Ovary (tissue), 9 donors: Measurements from ENCODE around the gene IQSEC3. TPM values are rescaled to one million over a fixed set of nuclear protein-coding genes. Genes with fewer than 3 reads are reported as not detected.
"Not testable (repeated sequence)": the region's sequence is repeated elsewhere in the genome, so short reads cannot be mapped to it uniquely, and the experiment has no call there.

Source experiments
- DNase-seq, 5 donors: peaks; one replicate each; pipeline ENCODE4 v3.0.0-alpha.2; 2019 to 2020
- H3K27ac ChIP-seq, 2 donors: fragments of 200-600 bp; one replicate each; pipeline versions ENCODE4 v1.5.1 to v1.8.0; 2019 to 2022
- H3K27me3 ChIP-seq: fragments of 200-600 bp; one replicate; pipeline ENCODE4 v1.8.0; 2022
- H3K36me3 ChIP-seq: fragments of 200-600 bp; sonication (generic); one replicate; pipeline ENCODE4 v1.5.1; 2019
- H3K4me1 ChIP-seq: one replicate; pipeline ENCODE4 v1.8.1; 2013; ENCODE audit warnings: mild to moderate bottlenecking, moderate library complexity; ENCODE audit not compliant: insufficient read depth
- H3K4me3 ChIP-seq: fragments of 200-600 bp; sonication (generic); one replicate; pipeline ENCODE4 v1.5.1; 2017
- H3K9me3 ChIP-seq, 2 donors: fragments of 200-600 bp in 1 of 2; sonication (generic) in 1 of 2; one replicate each; pipeline versions ENCODE4 v1.5.1 to v1.8.1; 2013 to 2019; ENCODE audit warnings: mild to moderate bottlenecking in 1 of 2, moderate library complexity in 1 of 2
- WGBS, 3 donors: extraction: QIAGEN DNeasy Blood & Tissue Kit in 1 of 3; methylation state at CpG; one replicate each; pipeline versions ENCODE4 v1.1.5 to v1.1.7; 2013 to 2017; 5-methylcytosine and 5-hydroxymethylcytosine counted together
- intact Hi-C, 4 donors: fragments of 100-400 bp; cut with DNase I; formaldehyde crosslinking; loops; one replicate each; pipeline versions ENCODE4 v1.11.0 to v1.15.1; 2022 to 2023
- polyA plus RNA-seq, 2 donors: library from polyadenylated mRNA; stranded (reverse); fragments of 200-250 nt in 1 of 2; fragments of 350-450 nt in 1 of 2; fragmentation: Illumina TruSeq in 1 of 2; extraction: RNeasy Lipid Tissue Mini Kit (QIAGEN cat#74804) in 1 of 2; gene quantifications; one replicate each; pipeline ENCODE4 v1.2.3, GENCODE V29; 2013 to 2014
- total RNA-seq, 7 donors: library from RNA; depleted of rRNA in 2 of 7; stranded (reverse); fragments of >200 nt in 2 of 7; fragmentation: NEBNext Ultra II Directional in 3 of 7; extraction: Animal tissue kit (Norgen Biotek cat#: 25700) in 3 of 7; gene quantifications; one replicate each; pipeline versions ENCODE4 v1.1.0 to v1.2.4, GENCODE V29; 2016 to 2023
- donor health status: DM: no; HTN: no; CAD: no; lungs with moderate emphysema.
- donor health status: DM: no; HTN: no; CAD: no.
- donor health status: Bipolar disorder and iron deficiency.
- donor health status: DM: yes; HTN: yes; CAD: no.
- donor health status: DM: no; HTN: no; CAD: no.
- donor health status: DM: yes; HTN: yes; CAD: no.

Gene IQSEC3
- total and polyA plus RNA-seq, 9 donors = 0.88 to 10.0 (median 3.0) TPM

- H3K9me3 ChIP-seq, intact Hi-C loops, H3K4me3 ChIP-seq, H3K27me3 ChIP-seq, H3K36me3 ChIP-seq, H3K4me1 ChIP-seq, H3K27ac ChIP-seq, DNase-seq: not testable (repeated sequence)
- 69 to 74% (median 69%) methylated on average over 6 of the region's 6 CpGs for WGBS, 3 donors
Observed at GRCh38 chr12:69677-70076, 3.1 kb downstream of the IQSEC3 start.

GRCh38 chr12:70541-70940, 4.0 kb downstream of the IQSEC3 start:
- intact Hi-C loops, H3K9me3 ChIP-seq, H3K4me1 ChIP-seq, H3K4me3 ChIP-seq, DNase-seq, H3K36me3 ChIP-seq, H3K27ac ChIP-seq, H3K27me3 ChIP-seq: not testable (repeated sequence)
- WGBS, 3 donors = 68 to 75% (median 72%) methylated on average over 2 of the region's 2 CpGs

GRCh38 chr12:72018-72417, 5.5 kb downstream of the IQSEC3 start:
- H3K36me3 ChIP-seq, H3K27ac ChIP-seq, H3K9me3 ChIP-seq, intact Hi-C loops, H3K4me3 ChIP-seq, H3K4me1 ChIP-seq, DNase-seq, H3K27me3 ChIP-seq: not testable (repeated sequence)
- 57 to 77% (median 74%) methylated on average over 4 of the region's 4 CpGs for WGBS, 3 donors

DNA sequence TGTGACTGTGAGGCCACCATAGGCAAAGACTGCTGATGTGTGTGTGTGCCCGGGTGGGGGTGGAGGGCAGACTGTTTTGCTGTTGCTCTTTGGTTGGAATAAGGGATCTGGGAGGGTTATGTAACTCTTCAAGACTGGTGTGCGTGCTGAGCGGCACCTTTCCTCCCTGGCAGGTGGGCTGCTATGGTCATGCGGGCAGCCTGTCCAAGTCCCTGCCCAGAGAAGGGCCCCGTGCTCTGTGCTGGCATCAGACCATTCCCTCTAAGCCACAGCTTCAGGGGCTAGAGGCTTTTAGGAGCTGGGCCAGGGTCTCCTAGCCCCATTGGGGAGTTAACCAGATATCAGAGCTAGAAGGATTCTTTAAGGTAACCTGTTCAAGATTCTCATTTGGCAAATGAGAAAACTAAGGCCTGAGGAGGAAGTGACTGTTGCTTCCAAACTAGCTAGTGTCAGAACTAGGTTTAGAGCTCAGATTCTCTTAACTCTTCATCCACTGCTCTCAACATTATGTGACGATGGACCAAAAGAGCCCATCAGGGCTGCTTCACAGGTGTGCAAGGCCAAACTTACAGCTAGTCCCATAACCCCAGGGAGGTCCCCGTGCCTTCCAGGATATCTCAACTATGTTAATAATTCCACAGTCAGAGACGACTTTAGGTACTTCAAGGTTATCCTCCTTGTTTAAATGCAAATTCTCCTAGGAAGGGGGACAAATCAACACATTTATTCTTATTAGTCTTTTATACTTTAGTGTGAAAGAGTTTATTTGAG, 8.0 kb downstream of the IQSEC3 start:
- H3K27ac ChIP-seq, DNase-seq, H3K4me3 ChIP-seq, H3K27me3 ChIP-seq, H3K36me3 ChIP-seq, intact Hi-C loops, H3K9me3 ChIP-seq, H3K4me1 ChIP-seq: not testable (repeated sequence)
- WGBS, 3 donors = 65 to 70% (median 67%) methylated on average over 8 of the region's 8 CpGs

- H3K36me3 ChIP-seq, intact Hi-C loops, H3K9me3 ChIP-seq, H3K27ac ChIP-seq, H3K4me1 ChIP-seq, DNase-seq, H3K27me3 ChIP-seq, H3K4me3 ChIP-seq: not testable (repeated sequence)
- WGBS, 3 donors = 78 to 89% (median 84%) methylated on average over 5 of the region's 5 CpGs
Observed at GRCh38 chr12:75541-75940, 9.0 kb downstream of the IQSEC3 start.

DNA sequence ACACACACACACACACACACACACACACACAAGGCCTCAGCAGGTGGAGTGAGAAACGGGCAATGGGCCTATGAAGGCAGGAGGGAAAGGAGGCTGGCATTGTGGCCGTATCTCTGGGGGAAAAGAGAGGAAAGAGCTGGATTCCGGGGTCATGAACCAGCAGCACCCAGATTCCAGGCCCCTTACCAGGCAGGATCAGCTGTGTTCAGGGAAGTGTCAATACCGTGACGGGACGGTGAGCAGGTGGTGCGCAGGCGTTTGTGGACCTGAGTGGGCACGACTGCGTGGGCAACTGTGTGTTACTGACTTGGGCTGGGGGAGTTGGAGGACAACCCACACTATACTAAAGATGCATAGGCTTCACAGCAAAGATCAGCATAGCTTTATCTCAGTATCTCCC, 9.5 kb downstream of the IQSEC3 start:
- DNase-seq, H3K27ac ChIP-seq, H3K36me3 ChIP-seq, H3K4me1 ChIP-seq, intact Hi-C loops, H3K27me3 ChIP-seq, H3K9me3 ChIP-seq, H3K4me3 ChIP-seq: not testable (repeated sequence)
- 85 to 87% (median 87%) methylated on average over 10 of the region's 10 CpGs for WGBS, 3 donors

DNA sequence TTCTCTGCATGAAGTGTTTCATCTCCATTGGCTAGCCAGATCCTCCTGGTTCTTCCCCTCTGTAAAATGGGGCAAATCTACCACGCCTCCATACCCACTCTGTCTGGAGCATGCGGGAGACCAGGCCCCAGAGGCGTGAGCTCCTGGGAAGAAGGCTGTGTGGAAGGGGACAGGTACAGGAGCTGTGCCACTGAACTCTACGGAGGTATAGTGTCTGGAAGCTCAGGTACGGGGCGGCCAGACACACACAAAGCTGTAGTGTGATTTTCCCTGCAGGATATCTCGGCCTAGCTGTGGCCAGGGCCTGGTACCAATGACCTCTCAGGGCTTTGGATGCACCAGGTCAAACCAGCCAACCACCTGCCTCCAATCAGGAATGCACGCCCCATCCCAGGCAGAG, 10.0 kb downstream of the IQSEC3 start:
- 90 to 96% (median 94%) methylated on average over 7 to 8 of the region's 8 CpGs for WGBS, 3 donors
- intact Hi-C loops, H3K27ac ChIP-seq, H3K36me3 ChIP-seq, H3K4me3 ChIP-seq, H3K9me3 ChIP-seq, H3K4me1 ChIP-seq, H3K27me3 ChIP-seq, DNase-seq: not testable (repeated sequence)

DNA sequence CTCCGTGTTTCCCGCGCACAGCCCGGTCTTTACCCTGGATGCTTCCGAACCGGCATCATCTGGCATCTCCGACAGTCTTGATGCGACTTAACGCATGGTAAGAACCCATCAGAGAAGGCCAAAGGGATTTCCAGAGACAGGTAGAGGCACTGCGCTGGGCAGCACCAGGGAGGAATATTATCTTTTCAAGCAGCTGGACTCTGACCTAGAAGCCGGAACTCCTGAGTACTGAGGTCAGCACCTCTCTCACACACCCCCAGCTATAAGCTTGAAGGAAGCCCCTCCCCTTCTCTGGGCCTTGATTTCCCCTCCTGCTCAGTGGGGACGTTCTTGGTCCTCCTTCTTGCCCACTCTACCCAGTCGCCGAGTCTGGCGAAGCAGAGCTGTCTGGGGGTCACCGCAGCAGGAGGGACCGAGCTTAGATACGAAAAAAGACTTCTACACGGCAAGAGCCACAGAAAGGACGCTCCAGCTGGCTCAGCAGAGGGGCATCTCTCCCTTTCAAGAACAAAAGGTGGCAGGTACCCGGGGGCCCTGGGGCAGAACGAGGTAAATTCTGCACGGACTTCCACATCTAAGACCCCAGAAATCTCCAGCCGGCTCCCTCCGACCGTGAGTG, 10.6 kb downstream of the IQSEC3 start:
- H3K4me3 ChIP-seq, H3K27me3 ChIP-seq, H3K36me3 ChIP-seq, H3K4me1 ChIP-seq, DNase-seq, intact Hi-C loops, H3K9me3 ChIP-seq, H3K27ac ChIP-seq: not testable (repeated sequence)
- 61 to 69% (median 65%) methylated on average over 11 to 16 of the region's 26 CpGs for WGBS, 3 donors

GRCh38 chr12:77769-78383, 11.3 kb downstream of the IQSEC3 start:
- H3K4me1 ChIP-seq, H3K27me3 ChIP-seq, intact Hi-C loops, H3K4me3 ChIP-seq, H3K36me3 ChIP-seq, H3K9me3 ChIP-seq, H3K27ac ChIP-seq, DNase-seq: not testable (repeated sequence)
- WGBS, 3 donors = 2 to 10% (median 2%) methylated on average over 22 to 71 of the region's 82 CpGs
